Ovary (tissue), 3 donors: ENCODE data around the gene BTRC.

Source experiments
- CTCF ChIP-seq, 3 donors: fragments of 450-650 bp in 2 of 3; fragments of 200-600 bp in 1 of 3; IDR thresholded peaks; one replicate each; pipeline versions ENCODE4 v1.5.1 to v1.8.0; 2016 to 2022; ENCODE audit warnings: antibody characterized with exemption in 3 of 3, mild to moderate bottlenecking in 1 of 3
- EP300 ChIP-seq: sonication (generic); formaldehyde crosslinking; IDR thresholded peaks from one replicate; pipeline ENCODE4 v1.6.1; 2017; ENCODE audit warnings: antibody characterized with exemption
- POLR2A ChIP-seq: fragments of 450-650 bp; IDR thresholded peaks from one replicate; pipeline ENCODE4 v1.6.1; 2017; ENCODE audit warnings: antibody characterized with exemption, mild to moderate bottlenecking, moderate library complexity
- donor health status: DM: no; HTN: no; CAD: no.

- TF ChIP-seq POLR2A (no peak), CTCF (IDR thresholded peaks at IDR 0.05) (no peak), EP300 (no peak)
These were observed 60.1 kb downstream of the BTRC start for GRCh38 chr10:101414034-101414433.
